Measurements from ENCODE around the gene YWHAG.

DNA sequence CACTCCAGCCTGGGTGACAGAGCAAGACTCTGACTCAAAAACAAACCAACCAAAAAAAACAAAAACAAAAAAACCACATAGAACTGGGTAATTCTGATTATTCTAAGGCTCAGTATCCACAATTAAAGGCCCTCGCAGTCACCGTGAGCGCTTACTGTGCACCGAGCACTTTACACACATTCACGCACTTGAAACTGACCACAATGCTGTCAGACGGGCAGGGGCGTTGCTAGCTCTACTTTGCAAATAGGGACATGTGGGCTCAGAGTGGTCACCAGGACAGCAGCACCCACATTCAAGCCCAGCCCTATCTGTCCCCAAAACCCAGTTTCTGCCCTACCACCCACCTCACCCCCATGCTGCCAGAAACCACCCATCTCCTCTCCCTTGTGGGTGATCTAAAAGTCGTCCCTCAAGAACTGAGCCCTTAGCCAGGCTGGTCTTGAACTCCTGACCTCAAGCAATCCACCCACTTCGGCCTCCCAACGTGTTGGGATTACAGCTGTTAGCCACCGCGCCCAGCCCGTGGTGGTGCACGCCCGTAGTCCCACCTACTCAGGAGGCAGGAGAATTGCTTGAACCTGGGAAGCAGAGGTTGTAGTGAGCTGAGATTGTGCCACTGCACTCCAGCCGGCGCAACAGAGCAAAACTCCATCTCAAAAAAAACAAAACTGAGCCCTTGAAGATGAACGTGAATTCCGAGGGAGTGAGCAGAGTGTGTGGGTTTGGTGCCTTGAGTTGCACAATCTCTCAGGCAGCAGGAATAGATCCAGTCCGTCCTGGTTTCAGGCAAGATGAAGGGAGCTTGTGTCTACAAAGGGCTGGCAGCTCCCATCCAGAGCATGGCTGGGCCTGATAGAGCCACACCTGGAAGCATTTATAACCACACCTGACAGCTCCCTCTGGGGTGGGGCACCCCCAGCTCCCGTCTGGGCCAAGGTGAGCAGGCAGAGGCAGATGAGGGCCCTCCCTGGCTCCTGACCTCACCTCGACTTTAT lies 61.7 kb downstream of the YWHAG start:
- TF ChIP-seq, protein P1, sequence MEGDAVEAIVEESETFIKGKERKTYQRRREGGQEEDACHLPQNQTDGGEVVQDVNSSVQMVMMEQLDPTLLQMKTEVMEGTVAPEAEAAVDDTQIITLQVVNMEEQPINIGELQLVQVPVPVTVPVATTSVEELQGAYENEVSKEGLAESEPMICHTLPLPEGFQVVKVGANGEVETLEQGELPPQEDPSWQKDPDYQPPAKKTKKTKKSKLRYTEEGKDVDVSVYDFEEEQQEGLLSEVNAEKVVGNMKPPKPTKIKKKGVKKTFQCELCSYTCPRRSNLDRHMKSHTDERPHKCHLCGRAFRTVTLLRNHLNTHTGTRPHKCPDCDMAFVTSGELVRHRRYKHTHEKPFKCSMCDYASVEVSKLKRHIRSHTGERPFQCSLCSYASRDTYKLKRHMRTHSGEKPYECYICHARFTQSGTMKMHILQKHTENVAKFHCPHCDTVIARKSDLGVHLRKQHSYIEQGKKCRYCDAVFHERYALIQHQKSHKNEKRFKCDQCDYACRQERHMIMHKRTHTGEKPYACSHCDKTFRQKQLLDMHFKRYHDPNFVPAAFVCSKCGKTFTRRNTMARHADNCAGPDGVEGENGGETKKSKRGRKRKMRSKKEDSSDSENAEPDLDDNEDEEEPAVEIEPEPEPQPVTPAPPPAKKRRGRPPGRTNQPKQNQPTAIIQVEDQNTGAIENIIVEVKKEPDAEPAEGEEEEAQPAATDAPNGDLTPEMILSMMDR (optimal IDR thresholded peaks at IDR 0.05 in 1 of 3, IDR thresholded peaks at IDR 0.05 in 1 of 3, conservative IDR thresholded peaks at IDR 0.05 in 1 of 3; ENCODE audit: extremely low read depth in 1 of 3, insufficient read depth in 2 of 3, low read length in 3 of 3): peak in 1 of 3 experiments; percentile 5
- no peak for TF ChIP-seq EZH2 (IDR thresholded peaks at IDR 0.05; ENCODE audit: low read length)

Measured in keratinocyte (primary cell).